HCT116 (cell line): Measurements from ENCODE around the gene PCTP.

ENCODE experiments used
- CEBPB ChIP-seq: IDR thresholded peaks from 2 replicates; pipeline ENCODE4 v1.6.1; 2012; ENCODE audit warnings: low read depth
- CTCF ChIP-seq, 3 experiments: fragments of 200-600 bp in 1 of 3; sonication (generic) in 1 of 3; IDR thresholded peaks in 2 of 3; conservative IDR thresholded peaks in 1 of 3; 2 replicates each; pipeline ENCODE4 v1.5.1; 2012 to 2017; ENCODE audit warnings: low read depth in 2 of 3, low read length in 2 of 3, antibody characterized with exemption in 1 of 3, borderline replicate concordance in 1 of 3, control low read depth in 1 of 3, mild to moderate bottlenecking in 1 of 3, mixed read lengths in 1 of 3, mixed run types in 1 of 3, moderate library complexity in 1 of 3; ENCODE audit not compliant: insufficient read depth in 1 of 3
- EZH2 ChIP-seq: fragments of 200-600 bp; sonication (generic); IDR thresholded peaks from 2 replicates; pipeline ENCODE4 v1.6.1; 2017; ENCODE audit warnings: antibody characterized with exemption, mixed run types
- POLR2A ChIP-seq: IDR thresholded peaks from 2 replicates; pipeline ENCODE4 v1.7.0; 2011; ENCODE audit warnings: borderline replicate concordance; ENCODE audit not compliant: insufficient read depth, insufficient read length; ENCODE audit errors: extremely low read depth
- SP1 ChIP-seq: IDR thresholded peaks from 2 replicates; pipeline ENCODE4 v1.6.1; 2012; ENCODE audit warnings: low read depth
- SRF ChIP-seq: IDR thresholded peaks from 2 replicates; pipeline ENCODE4 v1.6.1; 2012; ENCODE audit warnings: low read depth
- ZNF274 ChIP-seq: fragments of 200-500 bp; sonication (Bioruptor generic); IDR thresholded peaks from 2 replicates; pipeline ENCODE4 v1.6.1; 2014; ENCODE audit warnings: mild to moderate bottlenecking, low read depth, low read length, inconsistent platforms

- no peak for TF ChIP-seq CTCF (IDR thresholded peaks at IDR 0.05 in 2 of 3, conservative IDR thresholded peaks at IDR 0.05 in 1 of 3; ENCODE audit: borderline replicate concordance in 1 of 3, insufficient read depth in 1 of 3, low read depth in 2 of 3, low read length in 2 of 3)
- no peak for TF ChIP-seq POLR2A
- TF ChIP-seq SP1 = no peak
- no peak for TF ChIP-seq EZH2
- TF ChIP-seq SRF = no peak
- no peak for TF ChIP-seq ZNF274
- no peak for TF ChIP-seq CEBPB
Observed at GRCh38 chr17:55723488-55723848, 27.4 kb upstream of the PCTP start.
